NCI-H1930 (cell line): Measurements from ENCODE around the gene TAF4B.
"Not testable (repeated sequence)": the region's sequence is repeated elsewhere in the genome, so short reads cannot be mapped to it uniquely, and the experiment has no call there.

Experiments
- DNase-seq, 2 experiments: peaks; one replicate each; lab custom pipeline; 2025; lab: John Stamatoyannopoulos, UW

TAF4B gene

GRCh38 chr18:26424428-26425147 is 198.3 kb downstream of the TAF4B start:
- no peak for DNase-seq

- DNase-seq = no peak
Measured at GRCh38 chr18:26425148-26425531, 198.9 kb downstream of the TAF4B start.

- DNase-seq = no peak
Measured at GRCh38 chr18:26429535-26430226, 203.4 kb downstream of the TAF4B start.

- DNase-seq = no peak
Measured at GRCh38 chr18:26432651-26433424, 206.6 kb downstream of the TAF4B start.

- DNase-seq = no peak
Measured at GRCh38 chr18:26434887-26435286, 208.6 kb downstream of the TAF4B start.

GRCh38 chr18:26435415-26436095 is 209.3 kb downstream of the TAF4B start:
- DNase-seq = no peak

GRCh38 chr18:26436176-26437051 is 210.2 kb downstream of the TAF4B start:
- DNase-seq = no peak

GRCh38 chr18:26437634-26438033 is 211.4 kb downstream of the TAF4B start:
- not testable (repeated sequence) for DNase-seq

GRCh38 chr18:26438980-26439379 is 212.7 kb downstream of the TAF4B start:
- DNase-seq = no peak

- no peak for DNase-seq
Measured at GRCh38 chr18:26439537-26439936, 213.3 kb downstream of the TAF4B start.

GRCh38 chr18:26440644-26441043 is 214.4 kb downstream of the TAF4B start:
- DNase-seq = no peak
